Hematopoietic multipotent progenitor cell treated with erythropoietin and hydrocortisone succinate and interleukin-3 and kit ligand, for 15 days (in vitro differentiated cells): ENCODE measurements around the gene SIGLEC1.

ENCODE experiments used
- DNase-seq: peaks from one replicate; pipeline ENCODE4 v3.0.0-alpha.2; 2015; ENCODE audit warnings: low spot score

The SIGLEC1 gene

DNA sequence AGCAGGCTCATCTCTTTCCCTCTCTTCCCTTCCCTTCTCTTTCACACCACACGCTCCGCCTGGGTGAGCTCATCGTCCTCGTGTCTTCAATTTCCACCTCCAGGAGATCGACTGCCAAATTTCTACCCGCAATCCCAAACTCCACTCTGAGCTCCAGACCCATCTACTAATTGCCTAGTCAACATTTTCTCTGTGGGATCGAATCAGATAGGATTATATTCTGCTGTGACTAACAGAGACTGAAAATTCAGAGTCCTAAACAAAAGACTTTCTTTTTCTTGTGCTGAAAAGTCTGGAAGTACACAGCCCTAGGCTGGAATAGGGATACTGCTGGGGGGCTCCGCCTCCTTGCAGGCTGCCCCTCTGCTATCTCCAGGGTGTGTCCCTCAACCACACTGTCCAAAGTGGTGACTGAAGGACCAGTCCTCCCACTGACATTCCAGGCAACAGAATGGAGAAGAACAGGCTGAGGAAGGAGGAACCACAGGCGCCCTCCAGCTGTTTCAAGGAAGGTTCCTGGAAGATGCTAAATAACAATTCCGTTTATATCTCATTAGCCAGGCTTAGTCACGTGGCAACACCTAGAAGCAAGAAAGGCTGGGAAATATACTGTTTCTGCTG lies 15.1 kb upstream of the SIGLEC1 start:
- no peak for DNase-seq

DNA sequence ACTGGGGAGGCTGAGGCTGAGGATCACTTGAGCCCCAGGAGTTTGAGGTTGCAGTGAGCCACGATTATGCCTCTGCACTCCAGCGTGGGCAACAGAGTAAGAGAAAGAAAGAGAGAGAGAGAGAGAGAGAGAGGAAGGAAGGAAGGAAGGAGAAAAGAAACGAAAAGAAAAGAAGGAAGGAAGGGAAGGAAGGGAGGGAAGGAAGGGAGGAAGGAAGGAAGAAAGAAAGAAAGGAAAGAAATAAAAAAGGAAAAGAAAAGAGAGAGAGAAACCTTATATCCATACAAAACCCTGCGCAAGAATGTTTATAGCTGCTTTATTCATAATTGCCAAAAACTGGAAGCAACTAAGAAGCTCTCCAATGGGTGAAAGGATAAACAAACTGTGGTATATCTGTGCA lies 12.0 kb upstream of the SIGLEC1 start:
- DNase-seq, result no peak

GRCh38 chr20:3723284-3723683 lies 10.9 kb upstream of the SIGLEC1 start:
- DNase-seq, result no peak

GRCh38 chr20:3721912-3722311 lies 9.5 kb upstream of the SIGLEC1 start:
- no peak for DNase-seq

DNA sequence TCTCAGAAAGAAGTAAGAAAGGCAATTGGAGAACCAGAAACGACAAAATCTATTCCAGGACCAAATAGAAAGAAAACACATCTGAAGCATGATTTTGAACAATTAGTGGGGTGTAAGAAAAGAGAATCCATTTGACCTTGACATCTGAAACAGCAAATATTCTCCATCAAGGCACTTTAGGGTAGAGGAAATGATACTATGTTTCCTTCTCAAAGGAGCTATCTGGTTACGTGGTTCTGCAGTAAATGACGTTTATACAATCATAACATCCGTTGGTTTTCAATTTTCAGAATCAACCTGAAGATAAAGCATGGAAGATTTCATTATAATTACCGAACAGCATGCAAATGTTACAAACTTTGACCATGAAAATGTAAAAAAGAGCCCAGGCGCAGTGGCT lies 8.2 kb upstream of the SIGLEC1 start:
- DNase-seq, result no peak

- DNase-seq, result no peak
These were observed 7.7 kb upstream of the SIGLEC1 start for GRCh38 chr20:3720068-3720467.

- DNase-seq, result no peak
These were observed 6.6 kb upstream of the SIGLEC1 start for GRCh38 chr20:3719046-3719445.

GRCh38 chr20:3716195-3716834 lies 3.9 kb upstream of the SIGLEC1 start:
- no peak for DNase-seq

GRCh38 chr20:3714092-3714491 lies 1.7 kb upstream of the SIGLEC1 start:
- DNase-seq, result no peak

GRCh38 chr20:3711484-3711941 lies 887 bp downstream of the SIGLEC1 start:
- no peak for DNase-seq

- peak; percentile 72 for DNase-seq
These were observed 1.5 kb downstream of the SIGLEC1 start for GRCh38 chr20:3710703-3711483.

DNA sequence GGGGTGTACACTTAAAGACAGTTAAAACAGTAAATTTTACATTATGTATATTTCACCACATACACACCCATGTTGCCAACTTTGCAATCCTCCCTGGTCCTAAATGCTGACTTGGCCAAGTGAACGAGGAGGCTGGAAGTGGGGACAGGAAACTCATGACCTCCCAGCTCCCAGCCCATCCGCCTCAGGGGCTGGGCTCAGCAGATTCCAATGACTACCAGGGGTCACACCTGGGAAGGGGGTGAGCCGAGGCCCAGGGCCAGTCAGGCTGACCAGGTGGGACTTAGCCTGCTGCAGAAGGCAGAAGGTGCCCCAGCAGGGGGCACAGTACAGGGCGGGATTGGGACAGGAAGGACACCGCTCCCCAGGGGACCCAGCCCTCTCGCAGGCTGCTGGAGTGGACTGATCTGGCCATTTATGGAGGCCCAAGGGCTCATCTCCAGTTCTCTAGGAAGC lies 2.4 kb downstream of the SIGLEC1 start:
- DNase-seq, result no peak

- no peak for DNase-seq
These were observed 4.9 kb downstream of the SIGLEC1 start for GRCh38 chr20:3707508-3707899.

DNA sequence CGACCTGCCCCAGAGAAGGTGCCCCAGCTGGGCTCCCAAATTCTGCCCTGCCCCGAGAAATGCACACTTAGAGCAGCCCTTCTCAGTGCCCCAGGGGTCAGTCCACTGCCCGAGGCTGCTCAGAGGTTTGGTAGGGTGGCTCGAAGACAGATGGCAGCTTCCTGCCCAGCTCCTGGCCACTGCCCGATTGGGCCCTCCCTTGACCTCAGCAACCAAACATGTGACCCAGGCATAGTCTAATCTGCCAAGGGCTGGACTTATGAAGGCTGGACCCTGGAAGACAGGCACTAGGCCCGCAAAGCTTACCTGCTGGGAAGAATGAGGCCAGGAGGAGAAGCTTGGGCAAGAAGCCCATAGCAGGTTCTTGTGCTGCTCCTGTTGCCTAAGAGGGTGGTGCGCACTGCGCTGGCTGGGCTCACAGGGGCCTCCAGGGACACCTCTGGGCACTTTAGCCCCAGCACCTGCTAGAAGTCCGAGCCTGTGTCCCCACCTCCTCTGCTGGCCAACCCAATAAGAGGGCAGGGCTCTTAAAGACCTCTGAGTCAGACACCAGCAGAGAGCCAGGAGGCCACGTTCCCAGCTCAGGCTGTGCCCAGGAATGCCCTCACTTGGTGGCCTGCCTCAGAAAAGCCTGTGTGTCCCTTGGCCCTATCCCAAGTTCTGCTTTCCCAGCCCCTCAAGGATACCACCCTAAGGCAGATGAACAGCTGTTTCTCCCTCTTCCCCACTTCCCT lies 5.5 kb downstream of the SIGLEC1 start:
- DNase-seq, result no peak

DNA sequence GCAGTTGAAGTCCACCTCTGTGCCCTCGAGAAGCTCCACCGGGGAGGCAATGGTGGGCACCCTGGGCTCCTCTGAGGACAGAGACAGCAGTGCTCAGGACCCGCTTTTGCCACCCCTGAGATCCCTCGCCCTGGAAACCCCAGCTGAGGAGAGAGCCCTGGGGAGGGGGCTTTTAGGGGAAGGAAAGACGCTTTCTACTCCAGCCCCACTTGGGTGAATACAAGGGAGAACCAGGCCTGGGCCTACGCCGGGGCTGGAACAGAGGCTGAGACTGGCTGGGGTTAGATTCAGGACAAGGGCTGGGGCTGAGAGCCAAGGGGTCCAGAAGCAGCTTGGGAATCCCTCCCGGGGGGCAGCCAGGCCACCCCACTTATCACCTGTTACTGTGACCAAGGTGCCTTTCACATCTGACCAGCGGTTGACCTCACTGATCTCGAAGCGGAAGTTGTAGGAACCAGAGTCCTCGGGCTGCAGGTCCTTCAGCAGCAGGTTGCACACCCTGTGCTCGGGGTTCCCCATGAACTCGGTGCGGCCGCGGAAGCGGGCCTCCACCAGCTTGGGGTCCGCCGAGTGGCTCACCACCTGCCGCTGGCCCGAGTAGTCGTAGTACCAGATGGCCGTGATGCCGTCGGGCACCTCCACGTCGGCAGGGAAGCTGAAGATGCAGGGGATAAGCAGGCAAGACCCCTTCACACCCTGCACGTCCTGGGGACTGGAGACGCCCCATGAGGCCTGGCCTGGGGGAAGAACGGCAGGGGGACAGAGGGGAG lies 6.2 kb downstream of the SIGLEC1 start:
- DNase-seq, result no peak

GRCh38 chr20:3705491-3705969 lies 6.9 kb downstream of the SIGLEC1 start:
- no peak for DNase-seq

DNA sequence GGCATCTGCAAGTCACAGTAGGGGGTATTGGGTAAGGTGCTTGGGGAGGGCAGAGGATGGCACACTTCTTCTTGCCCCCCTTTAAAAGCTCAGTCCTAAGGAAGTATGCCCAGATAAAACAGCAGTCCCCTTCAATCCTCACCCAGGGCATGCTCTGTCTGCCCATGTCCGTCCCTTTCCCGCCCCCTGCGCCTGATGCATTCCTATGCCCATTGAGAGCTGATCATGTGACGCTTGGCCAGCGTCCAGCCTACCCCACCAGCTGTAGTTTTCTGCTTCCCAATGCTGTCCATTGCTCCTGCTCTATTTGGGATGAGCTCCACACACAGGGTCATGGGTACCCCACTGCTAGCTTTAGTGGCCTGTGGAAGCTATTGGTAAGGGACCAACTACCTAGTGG lies 8.3 kb downstream of the SIGLEC1 start:
- no peak for DNase-seq

GRCh38 chr20:3702611-3703391 lies 9.6 kb downstream of the SIGLEC1 start:
- DNase-seq, result no peak

DNA sequence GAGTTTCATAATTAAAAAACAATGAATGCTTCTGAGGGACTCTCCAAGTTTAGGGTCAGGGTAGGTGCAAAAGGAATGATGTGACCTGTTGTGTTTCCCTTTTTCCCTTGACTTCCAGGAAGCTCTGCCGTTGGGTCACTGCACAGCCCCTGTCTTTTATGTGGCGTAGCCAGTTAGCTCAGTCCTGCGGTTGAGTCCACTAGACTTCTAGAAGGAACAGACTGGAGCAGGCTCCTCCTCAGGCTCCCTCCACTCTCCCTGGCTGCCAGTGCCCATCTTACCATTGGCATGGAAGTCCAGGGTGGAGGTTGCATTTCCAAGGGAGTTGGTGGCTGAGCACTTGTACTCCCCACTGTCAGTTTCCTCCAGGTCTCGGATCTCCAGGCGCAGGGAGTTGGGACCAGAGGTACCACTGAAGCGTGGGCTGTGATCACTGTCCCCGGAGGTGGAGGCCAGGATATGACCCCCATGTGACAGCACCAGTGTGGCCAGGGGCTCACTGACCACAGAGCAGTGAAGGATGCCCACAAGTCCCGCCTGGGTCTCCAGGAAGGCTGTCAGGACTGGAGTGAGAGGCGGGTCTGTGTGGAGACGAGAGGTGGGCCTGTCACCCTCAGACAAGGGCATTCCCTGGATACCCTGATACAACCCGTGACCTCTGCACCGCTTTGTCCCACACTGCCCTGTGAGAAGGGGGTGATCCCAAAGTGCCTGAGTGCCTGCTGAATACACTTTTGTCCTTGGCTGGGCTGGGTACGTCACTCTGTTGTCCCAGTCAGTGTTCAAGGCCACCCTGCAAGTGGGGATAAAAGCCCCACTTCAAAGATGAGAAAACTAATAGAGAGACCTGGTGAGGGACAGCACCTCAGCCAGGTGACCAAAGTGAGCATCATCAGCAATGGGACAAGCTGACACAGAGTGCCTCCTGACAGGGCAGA lies 11.1 kb downstream of the SIGLEC1 start:
- DNase-seq, result no peak

DNA sequence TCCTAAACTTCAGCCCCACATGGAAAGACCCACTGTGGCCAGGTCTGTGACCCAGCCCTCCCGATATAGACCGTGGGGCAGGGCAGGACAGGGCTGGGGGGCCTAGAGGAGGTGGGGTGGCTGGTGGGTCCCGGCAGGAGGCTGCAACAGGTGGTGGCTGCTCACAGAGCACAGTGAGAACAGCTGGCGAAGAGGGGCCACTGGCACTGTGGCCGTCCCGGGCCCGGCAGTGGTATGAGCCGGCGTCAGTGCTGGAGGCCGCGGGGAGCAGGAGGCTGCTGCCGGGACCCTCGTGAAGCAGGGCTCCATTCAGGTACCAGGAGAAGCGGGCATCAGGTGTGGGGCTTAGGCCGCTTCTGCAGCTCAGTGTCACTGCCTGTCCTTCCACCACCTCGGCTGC lies 13.4 kb downstream of the SIGLEC1 start:
- DNase-seq, result no peak
